ENCODE results near the gene TSTD1.

TSTD1 gene

DNA sequence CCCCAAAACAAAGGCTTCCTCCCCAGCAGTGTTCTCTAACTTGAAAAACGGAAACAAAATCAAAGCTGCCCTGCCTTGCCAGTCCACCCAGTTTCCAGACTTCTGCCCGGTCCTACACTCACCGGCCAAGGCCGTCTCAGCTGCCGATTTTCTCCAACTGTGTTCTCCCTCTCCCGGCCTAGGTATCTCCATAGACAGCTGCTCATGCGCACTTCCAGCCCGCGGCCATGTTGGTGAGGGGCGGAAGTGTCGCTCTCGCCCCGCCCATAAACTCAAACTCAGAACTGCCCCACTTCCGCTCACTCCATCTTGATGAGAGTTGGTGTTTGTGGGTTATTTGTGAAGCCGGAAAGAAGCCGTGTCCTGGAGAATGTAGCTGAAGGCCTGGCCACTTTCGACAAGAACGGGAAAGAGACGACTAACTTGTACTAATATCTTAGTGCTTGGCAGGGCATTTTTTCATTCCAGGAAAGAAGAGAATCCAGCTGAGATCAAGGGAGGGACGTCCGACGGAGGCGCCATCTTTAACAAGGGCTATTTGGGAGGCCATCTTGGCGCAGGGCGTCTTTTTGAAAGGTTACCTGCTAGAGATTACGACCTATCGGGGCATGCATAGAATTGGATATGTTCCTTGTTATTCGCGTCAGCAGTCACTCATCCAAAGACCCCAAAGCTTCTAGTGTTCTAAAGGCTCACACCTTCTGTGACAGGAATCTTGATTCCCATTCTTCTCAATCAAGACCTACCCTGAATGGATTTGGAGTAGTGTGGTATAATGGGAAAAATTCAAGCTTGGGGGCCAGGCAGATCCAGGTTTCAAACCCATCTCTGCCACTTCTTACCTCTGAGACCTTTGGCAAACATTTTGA is 7.2 kb upstream of the TSTD1 start, which contains the start of gene USF1:
Gene USF1 (minus strand): TSS at position 242 of the 869 bp plus-strand sequence. CDS start 2,702 bp downstream, outside the sequence.
- CTCF ChIA-PET = interaction anchor here (1.2 kb wide), 1 partner anchor 120 kb away, joined by 3 read pairs; the partner anchor contains the start of gene PPOX
- POLR2A ChIA-PET = interaction anchor here (0.9 to 3.3 kb wide), 18 partner anchors 8 to 157 kb away, joined by 3 to 32 read pairs (median 4); partner anchors contain the start of genes F11R, NDUFS2, NECTIN4 and NIT1
- peak; percentile 97 for DNase-seq (ENCODE audit: extremely low spot score)
- TF ChIP-seq, protein P1, sequence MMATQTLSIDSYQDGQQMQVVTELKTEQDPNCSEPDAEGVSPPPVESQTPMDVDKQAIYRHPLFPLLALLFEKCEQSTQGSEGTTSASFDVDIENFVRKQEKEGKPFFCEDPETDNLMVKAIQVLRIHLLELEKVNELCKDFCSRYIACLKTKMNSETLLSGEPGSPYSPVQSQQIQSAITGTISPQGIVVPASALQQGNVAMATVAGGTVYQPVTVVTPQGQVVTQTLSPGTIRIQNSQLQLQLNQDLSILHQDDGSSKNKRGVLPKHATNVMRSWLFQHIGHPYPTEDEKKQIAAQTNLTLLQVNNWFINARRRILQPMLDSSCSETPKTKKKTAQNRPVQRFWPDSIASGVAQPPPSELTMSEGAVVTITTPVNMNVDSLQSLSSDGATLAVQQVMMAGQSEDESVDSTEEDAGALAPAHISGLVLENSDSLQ (IDR thresholded peaks at IDR 0.05) = peak; percentile 51; the same call in 1 of the 2 replicates
- no peak for TF ChIP-seq BHLHE40 (IDR thresholded peaks at IDR 0.05; ENCODE audit: borderline replicate concordance)
- TF ChIP-seq FOXM1 (IDR thresholded peaks at IDR 0.05; ENCODE audit: borderline replicate concordance) = no peak
- TF ChIP-seq FOXA1 (IDR thresholded peaks at IDR 0.05) = no peak
- TF ChIP-seq ELF4 (IDR thresholded peaks at IDR 0.05) = peak; percentile 94
- no peak for TF ChIP-seq ZNF384 (IDR thresholded peaks at IDR 0.05)
- peak; percentile 60; the same call in 1 of the 2 replicates for TF ChIP-seq CTBP1 (IDR thresholded peaks at IDR 0.05; ENCODE audit: borderline replicate concordance)
- TF ChIP-seq LEF1 (IDR thresholded peaks at IDR 0.05; ENCODE audit: borderline replicate concordance) = no peak
- peak; percentile 87 for TF ChIP-seq L3MBTL2 (conservative IDR thresholded peaks at IDR 0.05)
- peak; percentile 95 for TF ChIP-seq NFRKB (IDR thresholded peaks at IDR 0.05)

DNA sequence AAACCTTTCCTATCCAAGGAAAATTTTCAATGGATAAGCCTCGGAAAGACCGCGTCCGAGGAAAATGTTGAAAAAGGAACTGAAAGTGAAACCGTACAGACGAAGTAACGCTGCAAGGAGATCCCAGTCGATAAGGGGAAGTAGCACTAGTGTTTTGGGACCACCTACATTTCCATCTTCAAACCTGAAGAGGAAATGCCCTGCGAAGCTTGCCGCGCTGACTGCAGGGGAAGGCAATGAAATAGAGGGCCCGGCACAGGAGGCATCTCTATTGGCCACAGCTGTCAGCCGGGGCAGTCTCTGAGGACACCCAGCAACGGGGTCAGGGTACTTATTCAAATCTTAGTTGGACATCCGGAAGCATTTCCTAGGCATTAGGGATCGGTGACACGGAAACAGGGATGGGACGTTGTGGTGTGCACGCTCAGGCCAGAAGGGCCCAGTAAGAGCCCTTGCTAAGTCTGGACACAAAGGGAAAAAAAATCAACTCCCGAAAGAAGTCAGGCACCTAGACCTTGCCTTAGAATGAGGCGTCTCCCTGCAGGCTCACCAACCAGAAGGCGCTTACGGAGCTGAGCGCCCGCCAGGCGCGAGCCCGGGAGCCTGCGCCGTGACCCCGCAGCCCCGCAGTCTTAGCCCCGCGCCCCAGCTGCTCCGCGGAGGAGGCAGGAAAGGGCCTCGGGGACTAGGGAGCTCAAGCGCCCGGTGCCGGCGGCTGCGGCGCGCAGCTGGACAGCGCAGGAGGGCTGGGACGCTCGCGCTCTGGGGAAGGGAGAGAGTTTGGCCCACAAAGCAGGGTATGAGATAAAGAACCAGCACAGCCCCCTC is 6.4 kb upstream of the TSTD1 start:
- POLR2A ChIA-PET = interaction anchor here (0.6 to 3.3 kb wide), 17 partner anchors 9 to 121 kb away, joined by 3 to 32 read pairs (median 4); partner anchors contain the start of genes F11R, NECTIN4, NIT1 and PFDN2
- DNase-seq (ENCODE audit: extremely low spot score) = peak; percentile 74
- peak; percentile 65; the same call in 1 of the 2 replicates for TF ChIP-seq L3MBTL2 (conservative IDR thresholded peaks at IDR 0.05)
- no peak for TF ChIP-seq HDGF (IDR thresholded peaks at IDR 0.05; ENCODE audit: borderline replicate concordance)
- no peak for TF ChIP-seq FOXM1 (IDR thresholded peaks at IDR 0.05; ENCODE audit: borderline replicate concordance)
- TF ChIP-seq, protein P1 (IDR thresholded peaks at IDR 0.05) = peak; percentile 62; the same call in 1 of the 2 replicates
- CTCF ChIA-PET = interaction anchor here (0.9 to 1.2 kb wide), 2 partner anchors 25 to 121 kb away, joined by 3 read pairs; partner anchors contain the start of gene PPOX

DNA sequence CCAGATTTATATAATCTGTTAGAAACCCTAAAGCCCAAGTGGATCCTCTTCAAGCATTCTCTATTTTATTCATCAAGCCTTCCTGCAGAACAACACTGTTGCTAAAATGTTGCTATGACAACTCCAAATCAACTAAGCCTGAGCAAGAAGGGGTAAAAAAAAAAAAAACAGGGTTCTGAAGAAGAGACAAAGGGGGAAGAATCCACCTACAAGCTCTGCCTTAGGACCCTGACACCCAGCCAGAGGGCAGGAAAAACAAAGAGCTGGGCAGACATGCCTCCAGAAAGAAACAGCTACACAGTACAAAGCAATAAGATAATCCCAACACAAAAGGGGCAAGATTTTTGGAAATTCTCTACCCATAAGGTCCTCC is 5.8 kb upstream of the TSTD1 start:
- ChIA-PET CTCF (interaction anchor here (0.9 kb wide), 1 partner anchor 24 kb away, joined by 3 read pairs; no protein-coding TSS in a partner anchor), POLR2A (interaction anchor here (0.6 to 3.3 kb wide), 6 partner anchors 11 to 89 kb away, joined by 3 to 32 read pairs (median 6); partner anchors contain the start of gene F11R)
- DNase-seq (ENCODE audit: extremely low spot score) = no peak
- no peak for TF ChIP-seq ZNF384 (IDR thresholded peaks at IDR 0.05)
- no peak for TF ChIP-seq CTBP1 (IDR thresholded peaks at IDR 0.05; ENCODE audit: borderline replicate concordance)
- TF ChIP-seq LEF1 (IDR thresholded peaks at IDR 0.05; ENCODE audit: borderline replicate concordance) = no peak
- TF ChIP-seq SP1 (IDR thresholded peaks at IDR 0.05) = no peak

DNA sequence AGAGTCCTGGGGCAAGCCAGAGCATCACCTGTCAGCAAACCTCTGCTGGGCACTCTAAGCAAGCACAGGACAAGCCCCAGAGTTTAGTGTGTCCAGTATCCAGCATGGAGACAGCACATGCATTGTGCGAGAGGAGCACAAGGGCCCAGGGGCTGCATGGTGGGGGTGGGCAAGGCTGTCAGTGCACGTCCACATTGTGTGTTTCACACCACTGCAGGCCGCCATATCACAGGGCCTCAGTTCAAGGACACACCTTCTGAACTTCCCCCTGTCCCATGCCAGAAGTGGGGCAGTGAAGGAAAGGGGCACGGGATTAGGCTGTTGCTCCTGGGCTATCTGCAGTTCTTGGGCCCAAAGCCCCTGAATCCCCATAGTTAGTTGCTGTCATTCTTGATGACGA is 782 bp upstream of the TSTD1 start:
- no peak for DNase-seq (ENCODE audit: extremely low spot score)
- POLR2A ChIA-PET = no interaction called here
- CTCF ChIA-PET = no interaction called here
- TF ChIP-seq TARDBP (IDR thresholded peaks at IDR 0.05) (no peak), SP1 (IDR thresholded peaks at IDR 0.05) (no peak), FOXM1 (IDR thresholded peaks at IDR 0.05; ENCODE audit: borderline replicate concordance) (no peak), FOXK2 (IDR thresholded peaks at IDR 0.05) (no peak), BHLHE40 (IDR thresholded peaks at IDR 0.05; ENCODE audit: borderline replicate concordance) (no peak), L3MBTL2 (conservative IDR thresholded peaks at IDR 0.05) (no peak), SUZ12 (IDR thresholded peaks at IDR 0.05) (no peak), LEF1 (IDR thresholded peaks at IDR 0.05; ENCODE audit: borderline replicate concordance) (no peak)
- TF ChIP-seq, protein P1 (IDR thresholded peaks at IDR 0.05) = no peak

DNA sequence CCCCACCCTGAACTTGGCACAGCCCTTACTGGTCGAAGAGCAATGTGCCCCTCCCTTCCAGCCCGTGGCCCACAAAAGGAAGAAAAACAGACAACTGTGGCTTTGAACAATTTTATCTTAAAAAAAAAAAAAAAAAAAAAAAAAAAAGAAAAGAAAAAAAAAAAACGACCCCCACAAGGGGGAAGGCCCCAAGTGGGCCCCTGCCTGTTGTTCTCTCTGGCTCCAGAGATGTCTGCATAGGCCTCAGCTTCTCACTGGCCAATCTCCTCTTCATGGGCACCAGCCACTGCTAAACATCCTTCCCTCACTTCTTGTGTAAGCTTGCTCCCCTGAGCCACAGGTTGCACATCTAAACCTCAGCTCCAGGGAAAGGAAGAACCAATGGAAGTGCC is 386 bp upstream of the TSTD1 start:
- DNase-seq (ENCODE audit: extremely low spot score) = no peak
- no peak for TF ChIP-seq HDGF (IDR thresholded peaks at IDR 0.05; ENCODE audit: borderline replicate concordance)
- TF ChIP-seq SUZ12 (IDR thresholded peaks at IDR 0.05) = no peak
- no peak for TF ChIP-seq FOXA1 (IDR thresholded peaks at IDR 0.05)
- no peak for TF ChIP-seq ZNF384 (IDR thresholded peaks at IDR 0.05)
- no peak for TF ChIP-seq CTBP1 (IDR thresholded peaks at IDR 0.05; ENCODE audit: borderline replicate concordance)
- TF ChIP-seq SP1 (IDR thresholded peaks at IDR 0.05) = no peak
- TF ChIP-seq L3MBTL2 (conservative IDR thresholded peaks at IDR 0.05) = no peak
- TF ChIP-seq ARNT (IDR thresholded peaks at IDR 0.05) = no peak
- no peak for TF ChIP-seq ELF4 (IDR thresholded peaks at IDR 0.05)
- TF ChIP-seq BHLHE40 (IDR thresholded peaks at IDR 0.05; ENCODE audit: borderline replicate concordance) = no peak
- TF ChIP-seq FOXK2 (IDR thresholded peaks at IDR 0.05) = no peak
- TF ChIP-seq FOXM1 (IDR thresholded peaks at IDR 0.05; ENCODE audit: borderline replicate concordance) = no peak
- TF ChIP-seq, protein P1 (IDR thresholded peaks at IDR 0.05) = no peak
- TF ChIP-seq NFRKB (IDR thresholded peaks at IDR 0.05) = no peak
- no peak for TF ChIP-seq TARDBP (IDR thresholded peaks at IDR 0.05)
- no peak for TF ChIP-seq LEF1 (IDR thresholded peaks at IDR 0.05; ENCODE audit: borderline replicate concordance)
- CTCF ChIA-PET = no interaction called here
- POLR2A ChIA-PET = no interaction called here

Measured in HEK293T (cell line).